GM21526 (cell line): ENCODE measurements around the gene AMPH.

Experiments used
- ATAC-seq: cut with Tn5 transposase; IDR thresholded peaks from one replicate; pipeline ENCODE4 v1.9.1; 2021; ENCODE audit warnings: moderate library complexity; ENCODE audit not compliant: unreplicated experiment, low FRiP score

AMPH gene

DNA sequence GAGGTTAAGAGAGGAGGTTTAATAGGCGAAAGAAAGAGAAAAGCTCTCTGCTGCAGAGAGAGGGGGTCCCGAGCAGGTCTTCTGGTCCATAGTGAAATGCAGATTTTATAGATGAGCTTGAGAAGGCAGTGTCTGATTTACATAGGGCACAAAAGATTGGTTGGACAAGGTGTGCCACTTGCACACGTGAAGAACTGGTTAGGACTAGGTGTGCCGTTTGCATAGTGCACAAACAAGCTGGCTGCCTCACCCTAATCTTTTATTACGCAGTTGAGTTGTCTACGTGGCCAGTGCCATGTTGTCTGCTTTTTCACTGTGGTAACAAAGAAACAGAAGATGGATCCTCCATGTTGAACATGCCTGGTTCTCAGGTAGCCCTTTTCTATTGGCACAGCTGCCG is 82.6 kb downstream of the AMPH start:
- no peak for ATAC-seq

DNA sequence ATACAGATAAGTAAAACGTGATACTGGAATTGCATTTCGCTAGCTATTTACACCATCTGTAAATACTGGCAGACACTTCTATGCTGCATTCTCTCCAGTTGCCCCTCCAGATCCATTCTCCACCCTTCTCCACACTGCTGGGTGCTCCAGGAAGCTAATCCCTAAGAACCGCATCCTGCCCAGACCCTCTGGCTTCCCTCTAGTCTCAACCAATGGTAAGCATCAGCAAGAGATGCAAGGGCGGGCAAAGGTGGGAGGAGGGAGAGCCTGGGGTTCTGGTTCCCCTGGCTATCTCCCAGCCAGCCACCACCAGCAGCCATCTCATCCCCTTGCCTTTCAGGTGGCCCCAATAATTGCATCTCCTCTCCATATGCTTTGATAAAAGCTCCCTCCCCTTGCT is 84.4 kb downstream of the AMPH start:
- ATAC-seq = no peak

DNA sequence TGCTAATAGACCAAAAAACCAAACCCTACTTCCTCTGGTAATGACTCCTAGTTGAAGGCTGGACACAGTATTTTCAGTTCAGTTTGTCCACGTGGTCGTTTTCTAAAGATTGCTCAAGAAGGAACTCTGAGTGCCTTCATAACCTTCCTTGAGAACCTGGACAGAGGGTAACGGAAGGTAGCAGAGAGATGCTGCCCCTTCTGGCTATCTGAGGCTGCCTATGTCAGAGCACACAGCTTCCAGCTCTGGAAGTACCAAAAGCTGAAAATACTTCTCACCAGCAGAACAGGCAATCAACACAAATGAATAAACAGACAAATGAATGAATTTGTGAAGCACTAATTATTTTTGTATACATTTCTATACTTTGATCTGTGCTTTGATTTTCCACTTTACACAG is 85.2 kb downstream of the AMPH start:
- no peak for ATAC-seq

DNA sequence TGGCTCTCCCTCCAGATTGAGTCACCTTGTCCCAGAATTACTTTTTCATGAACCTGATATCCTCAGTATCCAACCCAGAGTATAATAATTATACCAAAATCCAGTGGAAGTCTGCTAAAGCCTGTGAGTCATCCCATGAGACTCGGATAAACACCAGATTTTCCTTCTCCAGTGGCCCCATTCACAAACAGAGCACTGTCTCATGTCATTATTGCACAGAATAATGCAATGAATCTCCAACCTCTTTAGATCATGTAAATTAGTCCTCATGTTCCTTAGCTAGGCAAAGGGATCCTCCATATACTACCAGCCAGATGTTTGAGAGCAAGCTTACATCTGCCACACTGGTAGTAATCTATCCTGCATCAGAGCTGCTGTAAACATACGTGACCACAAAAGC is 89.0 kb downstream of the AMPH start:
- ATAC-seq = no peak

DNA sequence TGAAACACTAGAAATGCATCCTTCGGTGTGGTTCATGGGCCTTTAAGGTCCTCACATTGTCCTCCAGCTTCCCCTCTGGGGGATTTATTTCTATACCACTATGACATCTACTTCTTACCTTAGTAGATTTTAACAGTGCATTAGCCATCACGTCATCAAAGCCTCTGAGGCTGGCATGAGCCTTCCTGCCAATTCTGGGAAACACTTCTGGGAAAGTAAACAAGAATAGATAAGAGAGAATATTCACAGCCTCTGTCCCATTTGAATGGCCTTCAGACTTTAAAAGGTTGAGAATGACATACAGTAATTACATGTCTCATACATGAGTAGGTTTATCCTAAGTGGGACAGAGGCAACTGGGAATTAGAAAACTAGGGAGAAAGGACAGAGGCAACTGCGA is 89.7 kb downstream of the AMPH start:
- ATAC-seq = no peak

DNA sequence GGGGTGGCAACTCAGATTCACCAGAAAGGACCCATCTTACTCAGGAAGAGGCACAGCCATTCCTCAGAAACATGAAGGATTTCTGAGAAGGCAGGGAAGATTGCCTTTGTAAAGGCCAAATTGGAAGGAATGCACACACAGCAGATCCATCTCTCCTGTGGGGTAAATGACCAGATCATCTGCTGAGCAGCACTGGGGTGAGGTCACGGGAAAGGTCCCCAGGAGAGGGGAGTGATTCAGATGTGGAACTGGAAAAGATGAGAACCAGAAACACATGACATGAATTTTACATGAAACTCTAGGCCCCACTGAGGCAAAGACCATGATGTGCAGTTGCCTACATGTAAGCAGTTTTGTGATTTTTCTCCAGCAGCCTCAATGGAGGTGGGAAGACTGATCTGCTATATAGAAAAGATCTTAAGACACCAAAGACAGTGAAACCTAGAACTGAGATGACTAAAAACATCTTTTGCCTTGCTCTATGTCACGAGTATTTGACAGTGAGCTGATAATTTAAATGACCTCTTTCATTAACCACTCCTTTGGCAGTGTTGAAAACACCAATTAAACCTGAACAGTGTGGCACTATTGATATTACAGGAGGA is 91.6 kb downstream of the AMPH start:
- no peak for ATAC-seq

DNA sequence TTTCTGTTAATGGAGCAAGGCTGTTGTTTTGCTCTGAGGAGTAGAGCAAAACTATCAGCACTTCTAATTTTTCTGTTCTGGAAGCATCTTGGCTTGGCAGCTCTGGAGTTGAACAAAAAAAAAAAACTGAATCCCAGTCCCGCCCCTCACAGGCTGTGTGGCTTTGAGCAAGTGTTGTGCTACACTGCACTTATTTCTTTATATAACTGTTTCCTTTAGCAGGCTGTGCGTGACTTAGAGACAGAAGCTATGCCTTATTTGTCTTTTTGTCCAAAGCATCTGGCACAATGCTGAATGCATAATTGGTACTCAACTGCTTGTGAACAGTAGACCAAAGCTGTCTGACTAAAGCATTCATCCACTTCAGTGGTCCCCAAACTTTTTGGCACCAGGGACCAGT is 96.1 kb downstream of the AMPH start:
- ATAC-seq = no peak

DNA sequence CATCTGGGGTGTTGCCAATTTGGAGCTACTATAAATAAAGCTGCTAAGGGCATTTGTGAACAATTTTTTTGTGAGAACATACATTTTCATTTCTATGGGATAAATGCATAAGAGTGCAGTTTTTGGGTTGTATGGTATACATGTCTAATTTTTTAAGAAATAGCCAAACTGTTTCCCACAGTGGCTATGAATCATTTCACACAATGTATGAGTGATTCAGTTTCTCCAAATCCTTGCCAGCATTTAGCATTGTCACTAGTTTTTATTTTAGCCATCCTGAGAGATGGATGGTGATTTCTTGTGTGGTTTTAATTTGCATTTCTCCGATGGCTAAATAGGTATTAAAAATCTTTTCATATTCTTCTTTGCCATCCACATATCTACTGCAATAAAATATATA is 105.3 kb downstream of the AMPH start:
- ATAC-seq = no peak

DNA sequence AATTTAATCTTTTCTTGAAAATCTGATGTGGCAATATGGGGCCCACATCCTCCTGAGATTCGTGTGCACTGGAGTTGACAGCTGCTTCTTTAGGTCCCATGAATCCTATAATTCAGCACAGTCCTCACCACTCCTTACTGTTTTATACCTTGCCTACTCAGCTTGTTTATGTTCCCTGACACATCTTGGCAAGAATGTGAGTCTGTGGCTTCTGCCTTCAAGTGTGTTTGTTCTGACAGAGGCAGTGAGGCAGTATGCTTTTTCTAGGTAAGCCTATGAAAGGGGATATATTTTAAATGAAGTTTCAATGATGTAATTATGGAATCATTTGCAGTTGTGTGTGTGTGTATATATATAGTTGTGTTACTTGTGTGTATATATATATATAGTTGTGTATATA is 106.4 kb downstream of the AMPH start:
- no peak for ATAC-seq

DNA sequence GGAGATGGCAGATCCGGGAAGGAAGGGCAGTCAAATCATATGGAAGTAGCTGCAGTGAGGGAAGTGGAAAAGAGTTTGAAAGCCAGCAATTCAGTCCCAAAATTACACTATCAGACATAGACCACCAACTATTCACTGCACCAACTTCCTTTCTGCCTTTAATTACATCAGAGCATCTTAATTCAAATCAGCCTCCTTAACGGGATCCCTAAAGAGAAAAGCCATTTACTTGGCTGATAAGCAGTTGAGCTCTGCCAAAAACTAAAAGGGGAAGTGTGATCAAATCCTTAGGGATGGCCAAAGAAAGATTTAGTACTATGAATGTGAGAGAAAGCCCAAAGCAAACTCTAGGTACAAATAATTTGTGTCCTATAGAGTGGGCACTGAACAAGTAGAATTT is 110.4 kb downstream of the AMPH start:
- ATAC-seq = no peak

DNA sequence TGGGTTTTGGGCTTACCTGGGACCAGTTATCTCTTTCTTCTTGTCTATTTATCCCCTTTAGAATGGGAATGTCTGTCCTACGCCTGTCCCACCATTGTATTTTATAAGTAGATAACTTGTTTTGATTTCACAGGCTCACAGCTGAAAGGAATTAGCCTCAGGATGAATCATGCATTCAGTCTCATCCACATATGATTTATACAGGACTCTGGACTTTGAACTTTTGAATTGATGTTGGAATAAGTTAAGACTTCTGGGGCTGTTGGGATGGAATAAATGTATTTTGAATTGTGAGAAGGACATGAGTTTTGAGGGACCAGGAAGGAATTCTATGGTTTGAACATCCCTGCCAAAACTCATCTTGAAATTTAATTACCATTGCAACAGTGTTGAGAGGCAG is 112.6 kb downstream of the AMPH start:
- ATAC-seq = no peak

DNA sequence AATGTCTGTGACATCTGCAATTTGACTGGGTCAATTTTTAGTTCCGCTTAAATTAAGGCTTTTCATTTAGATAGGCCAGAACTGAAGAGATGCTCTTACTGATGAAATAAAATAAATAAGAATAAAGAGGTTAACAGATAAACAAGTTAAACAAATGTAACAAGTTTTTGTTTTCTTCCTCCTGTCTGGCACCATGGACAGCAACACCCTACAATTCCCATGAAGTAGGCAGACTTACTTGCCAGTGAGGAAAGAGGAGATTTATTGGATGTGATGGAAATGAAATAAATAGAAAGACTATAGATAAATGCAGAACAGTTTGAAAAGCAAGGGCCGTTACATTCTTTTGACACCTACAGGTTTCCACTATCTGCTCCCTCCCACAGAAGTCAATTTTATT is 118.5 kb downstream of the AMPH start:
- ATAC-seq = no peak

DNA sequence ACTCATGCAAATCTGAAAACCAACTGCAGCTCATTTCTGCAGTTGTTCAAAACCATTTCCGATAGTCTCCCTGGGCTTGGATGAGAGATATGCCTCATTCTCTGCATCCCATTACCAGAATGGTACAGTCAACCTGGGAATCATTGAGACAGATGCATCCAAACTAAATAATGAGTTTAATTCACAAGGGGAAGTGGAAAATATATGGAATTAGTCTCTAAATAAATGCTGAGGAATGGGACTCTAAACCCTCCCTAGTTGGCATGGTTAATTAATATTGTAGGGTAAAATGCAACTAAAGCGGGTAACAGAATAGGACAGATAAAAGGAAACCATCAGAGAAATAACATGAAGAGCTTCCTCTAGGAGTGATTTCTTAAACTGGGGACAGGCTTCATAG is 118.9 kb downstream of the AMPH start:
- ATAC-seq = no peak

DNA sequence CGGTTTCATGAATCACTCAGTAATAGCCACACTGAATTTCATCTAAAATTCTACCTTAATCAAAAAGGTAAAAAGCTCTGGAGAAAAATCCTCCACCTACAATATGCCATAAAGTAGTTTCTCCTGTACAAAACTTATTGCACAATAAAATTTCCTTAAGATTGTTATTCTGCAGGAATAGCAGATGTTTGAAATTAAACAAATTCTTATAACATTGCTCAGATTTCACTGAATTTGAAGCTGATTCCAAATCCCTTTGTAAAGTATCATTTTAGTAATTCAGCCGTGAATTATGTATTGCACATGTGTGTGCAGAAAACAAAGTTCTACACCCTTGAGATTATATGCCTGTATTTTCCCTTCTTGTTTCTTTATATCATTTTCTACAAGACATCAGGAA is 123.8 kb downstream of the AMPH start:
- ATAC-seq = no peak

DNA sequence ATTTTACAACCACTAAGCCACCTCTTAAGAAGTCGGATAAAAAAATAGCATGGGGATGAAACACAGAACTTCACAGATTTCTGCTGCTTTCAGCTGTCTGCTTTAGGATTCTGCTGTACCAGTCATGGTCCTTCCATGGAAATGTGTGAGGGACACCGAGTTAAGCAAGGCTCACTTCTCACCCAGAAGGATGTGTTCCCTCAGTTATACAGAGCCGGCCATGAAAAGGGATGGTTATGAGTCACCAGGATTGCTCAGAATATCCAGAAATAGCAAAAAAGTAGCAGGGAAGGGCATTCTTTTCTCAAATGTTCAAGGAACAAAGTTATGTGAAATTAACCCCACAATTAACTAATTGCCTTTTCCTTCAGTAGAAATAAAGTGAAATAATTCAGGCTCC is 124.4 kb downstream of the AMPH start:
- no peak for ATAC-seq

DNA sequence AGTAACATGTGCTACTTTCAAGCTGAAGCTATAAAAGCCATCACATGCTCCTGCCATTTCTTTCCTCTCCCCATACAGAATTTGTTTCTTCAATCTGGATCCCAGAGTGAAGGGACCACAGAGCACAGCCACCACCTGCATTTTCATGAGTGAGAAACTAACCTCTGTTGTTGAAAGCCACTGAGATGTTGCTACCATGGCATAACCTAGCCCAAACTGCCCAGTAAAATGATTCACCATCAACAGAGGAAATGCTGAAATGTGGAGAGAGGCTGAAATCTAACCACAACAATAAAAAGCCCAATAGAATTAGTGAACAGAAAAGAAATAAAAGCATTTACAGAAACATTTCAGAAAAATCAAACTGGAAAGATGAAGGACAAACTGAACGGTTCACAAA is 125.2 kb downstream of the AMPH start:
- ATAC-seq = no peak

DNA sequence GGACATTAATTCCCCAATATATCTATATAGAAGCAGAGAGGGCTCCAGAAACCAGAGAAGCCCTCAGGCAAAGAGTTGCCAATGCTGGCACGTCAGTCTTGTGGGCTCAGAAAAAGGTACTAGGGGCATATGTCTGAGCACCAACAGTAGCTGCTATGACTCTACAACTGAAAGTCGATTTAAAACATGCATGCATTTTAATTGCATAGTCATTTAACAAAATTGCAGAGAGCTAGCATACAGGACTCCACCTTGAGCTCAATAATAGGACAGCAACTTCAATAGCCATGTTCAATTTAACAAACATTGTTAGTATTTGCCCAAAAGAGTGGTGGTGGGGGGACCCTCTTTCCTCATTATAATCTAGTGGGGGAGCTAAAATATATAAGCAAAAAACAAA is 126.5 kb downstream of the AMPH start:
- ATAC-seq = no peak

DNA sequence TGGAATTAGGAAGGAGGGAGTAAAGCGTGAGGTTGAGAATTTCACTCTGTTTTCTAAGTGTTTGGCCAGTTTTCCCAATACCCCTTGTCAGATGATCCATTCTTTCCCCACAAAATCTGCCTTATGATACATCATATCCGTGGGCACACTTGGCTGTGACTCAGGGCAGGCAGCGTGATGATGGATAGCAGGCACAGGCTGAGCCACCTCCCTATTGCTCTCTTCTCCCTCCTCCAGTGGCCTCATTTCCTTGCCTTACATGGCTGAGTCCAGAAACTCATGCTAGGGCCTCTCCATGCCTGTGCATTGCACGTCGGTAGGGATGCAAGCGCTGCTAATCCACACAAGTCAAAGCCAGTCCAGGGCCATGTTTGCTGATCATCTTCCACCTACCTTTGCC is 128.3 kb downstream of the AMPH start:
- ATAC-seq = no peak

DNA sequence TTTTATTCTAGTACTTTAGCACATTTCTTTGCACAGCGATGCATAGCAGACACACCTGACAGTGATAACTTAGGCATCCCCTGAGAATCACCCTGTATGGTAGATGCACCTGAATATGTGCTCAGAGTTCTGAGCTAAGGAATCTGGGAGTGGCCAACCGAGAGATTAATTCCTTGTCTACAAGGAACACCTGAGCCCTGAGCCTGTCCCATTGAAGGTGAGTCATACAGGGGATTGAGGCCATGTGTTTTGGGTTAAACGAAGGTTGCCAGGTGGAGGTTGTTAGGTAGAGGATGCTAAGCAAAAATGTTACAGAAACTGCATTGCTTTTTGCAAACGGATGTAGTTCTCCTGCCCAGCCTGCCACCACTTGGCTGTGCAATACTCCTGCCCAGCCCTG is 128.9 kb downstream of the AMPH start:
- no peak for ATAC-seq

DNA sequence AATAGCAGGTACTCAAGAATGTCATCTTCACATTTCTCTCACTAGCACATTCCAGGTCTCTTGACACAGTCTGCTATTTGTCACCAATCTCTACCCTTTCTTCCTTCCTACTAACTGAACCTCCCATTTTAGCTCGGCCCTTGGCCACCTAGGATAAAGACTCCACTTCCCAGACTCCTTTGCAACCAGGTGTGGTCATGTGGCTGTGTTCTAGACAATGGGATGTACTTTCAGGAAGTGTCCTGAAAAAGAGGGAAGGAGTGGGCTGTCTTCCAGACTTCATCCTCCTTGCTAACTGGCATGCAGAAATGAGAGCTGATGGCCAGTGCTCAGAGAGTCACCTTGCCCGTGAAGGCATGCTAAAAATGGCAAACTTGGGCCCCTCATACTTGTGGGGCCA is 139.2 kb downstream of the AMPH start:
- ATAC-seq = no peak

DNA sequence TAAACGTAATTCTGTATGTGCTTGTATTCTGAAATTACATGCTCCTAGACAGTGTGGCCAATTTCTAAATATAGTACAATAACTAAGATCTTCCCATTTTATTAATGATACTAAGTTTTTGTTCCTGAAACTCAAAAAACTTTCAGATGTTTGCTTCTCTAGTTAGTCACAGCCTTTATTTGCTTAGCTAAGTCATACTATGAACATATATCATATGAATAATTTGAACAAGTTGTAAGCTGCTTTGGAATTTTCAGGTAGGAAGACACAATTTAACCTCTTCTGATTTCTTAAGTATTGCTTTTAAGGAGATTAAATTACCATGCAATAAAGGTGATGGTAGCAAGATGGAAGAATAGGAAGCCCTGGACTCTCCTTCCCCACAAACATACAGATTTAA is 148.7 kb downstream of the AMPH start:
- no peak for ATAC-seq

DNA sequence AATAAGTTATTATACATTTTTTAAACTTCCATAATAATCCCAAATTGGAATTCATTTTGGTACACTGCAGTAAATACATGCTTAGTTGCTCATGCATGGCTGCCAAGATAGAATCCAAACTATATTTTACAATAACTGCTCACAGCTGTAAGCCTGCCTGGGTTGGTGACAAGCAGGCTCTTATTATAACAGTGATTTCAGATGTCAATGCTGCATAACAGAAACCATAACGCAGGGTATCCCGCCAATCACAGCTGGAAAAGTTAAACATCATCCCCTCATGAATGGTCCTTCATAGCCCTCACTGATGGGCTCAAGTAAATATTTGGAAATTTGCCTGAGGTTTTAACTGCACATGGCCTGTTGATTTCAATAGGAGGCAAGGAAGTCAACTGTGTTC is 149.8 kb downstream of the AMPH start:
- ATAC-seq = no peak

DNA sequence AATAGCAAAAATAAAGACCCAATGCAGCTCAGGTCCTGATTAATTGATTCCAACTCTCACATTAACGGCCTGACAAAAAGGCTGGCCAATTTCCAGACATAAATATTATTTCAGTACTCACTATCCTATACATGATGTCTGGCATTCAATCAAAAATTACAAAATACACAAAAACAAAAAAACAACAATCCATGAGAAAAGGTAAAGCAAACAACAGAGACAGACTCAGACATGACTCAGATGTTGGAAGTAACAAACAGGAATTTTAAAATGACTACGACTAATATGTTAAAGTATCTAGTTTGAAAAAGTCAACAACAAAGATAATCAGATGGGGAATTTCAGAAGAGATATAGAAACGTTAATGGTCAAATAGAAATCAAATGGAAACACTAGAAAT is 152.8 kb downstream of the AMPH start:
- ATAC-seq = no peak
